Neural progenitor cell (in vitro differentiated cells): ENCODE data around the gene LRRC28.

ENCODE experiments used
- CTCF ChIP-seq: fragments of 200-600 bp; sonication (generic); IDR thresholded peaks from 2 replicates; pipeline ENCODE4 v1.5.1; 2017; ENCODE audit warnings: antibody characterized with exemption, mild to moderate bottlenecking
- EZH2 ChIP-seq: fragments of 200-600 bp; sonication (generic); IDR thresholded peaks from 2 replicates; pipeline ENCODE4 v1.6.1; 2017; ENCODE audit warnings: antibody characterized with exemption, mild to moderate bottlenecking, moderate library complexity

GRCh38 chr15:99282121-99282520 is 30.8 kb downstream of the LRRC28 start:
- no peak for TF ChIP-seq EZH2
- no peak for TF ChIP-seq CTCF
